ENCODE measurements around the gene ULK1. TPM values are rescaled to one million over a fixed set of nuclear protein-coding genes. Genes with fewer than 3 reads are reported as not detected.

ULK1 gene
- total RNA-seq, 1 donor from 2014 or later: 3.2 TPM

DNA sequence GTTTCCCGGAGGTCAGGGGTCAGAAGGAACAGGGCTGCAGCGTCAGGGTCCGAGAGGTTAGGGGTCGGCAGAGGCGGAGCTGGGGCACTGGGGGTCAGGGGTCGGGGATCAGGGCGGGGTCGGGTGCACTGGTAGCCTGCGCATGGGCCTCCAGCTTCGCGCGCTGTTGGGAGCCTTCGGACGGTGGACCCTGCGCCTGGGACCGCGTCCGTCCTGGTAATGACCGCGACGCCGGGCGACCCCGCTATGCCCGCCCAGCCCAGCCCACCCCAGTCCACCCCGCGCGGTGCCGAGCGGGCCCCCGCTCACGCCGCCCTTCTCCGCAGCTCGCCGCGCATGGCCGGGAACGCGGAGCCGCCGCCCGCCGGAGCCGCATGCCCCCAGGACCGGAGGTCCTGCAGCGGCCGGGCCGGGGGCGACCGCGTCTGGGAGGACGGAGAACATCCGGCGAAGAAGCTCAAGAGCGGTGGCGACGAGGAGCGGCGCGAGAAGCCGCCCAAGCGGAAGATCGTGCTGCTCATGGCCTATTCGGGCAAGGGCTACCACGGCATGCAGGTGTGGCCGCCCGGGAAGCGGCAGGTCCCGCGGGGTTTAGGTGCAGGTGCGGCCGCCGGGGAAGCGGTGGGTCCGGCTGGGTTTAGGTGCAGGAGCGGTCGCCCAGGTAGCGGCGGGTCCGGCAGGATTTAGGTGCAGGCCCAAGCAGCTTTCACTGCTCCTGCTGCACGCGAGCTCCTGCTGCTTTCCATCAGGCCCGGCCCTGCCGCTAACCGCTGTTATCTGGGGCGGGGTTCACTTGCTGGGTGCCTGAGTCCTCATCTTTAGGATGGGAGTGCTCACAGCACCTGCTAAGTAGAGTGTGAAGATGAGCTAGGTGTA lies 35.4 kb downstream of the ULK1 start:
- FAIRE-seq (peak; percentile 58), DNase-seq (ENCODE audit: low read depth) (peak; percentile 4)
- peak overlapping the region; percentile 98 for H3K4me3 ChIP-seq (ENCODE audit: low read depth, low read length)
- TF ChIP-seq, protein P1, sequence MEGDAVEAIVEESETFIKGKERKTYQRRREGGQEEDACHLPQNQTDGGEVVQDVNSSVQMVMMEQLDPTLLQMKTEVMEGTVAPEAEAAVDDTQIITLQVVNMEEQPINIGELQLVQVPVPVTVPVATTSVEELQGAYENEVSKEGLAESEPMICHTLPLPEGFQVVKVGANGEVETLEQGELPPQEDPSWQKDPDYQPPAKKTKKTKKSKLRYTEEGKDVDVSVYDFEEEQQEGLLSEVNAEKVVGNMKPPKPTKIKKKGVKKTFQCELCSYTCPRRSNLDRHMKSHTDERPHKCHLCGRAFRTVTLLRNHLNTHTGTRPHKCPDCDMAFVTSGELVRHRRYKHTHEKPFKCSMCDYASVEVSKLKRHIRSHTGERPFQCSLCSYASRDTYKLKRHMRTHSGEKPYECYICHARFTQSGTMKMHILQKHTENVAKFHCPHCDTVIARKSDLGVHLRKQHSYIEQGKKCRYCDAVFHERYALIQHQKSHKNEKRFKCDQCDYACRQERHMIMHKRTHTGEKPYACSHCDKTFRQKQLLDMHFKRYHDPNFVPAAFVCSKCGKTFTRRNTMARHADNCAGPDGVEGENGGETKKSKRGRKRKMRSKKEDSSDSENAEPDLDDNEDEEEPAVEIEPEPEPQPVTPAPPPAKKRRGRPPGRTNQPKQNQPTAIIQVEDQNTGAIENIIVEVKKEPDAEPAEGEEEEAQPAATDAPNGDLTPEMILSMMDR (IDR thresholded peaks at IDR 0.05; ENCODE audit: insufficient read depth, low read length, severe bottlenecking): no peak
- peaks cover 24% of the 10 kb centered on the region for H3K36me3 ChIP-seq (ENCODE audit: control insufficient read depth, insufficient read depth, low read length)
- no peaks in the 10 kb centered on the region for H3K27me3 ChIP-seq (ENCODE audit: control insufficient read depth, insufficient read depth, low read length)

- Histone ChIP-seq H3K4me3 (ENCODE audit: low read depth, low read length) (peak overlapping the region; percentile 98), H3K36me3 (ENCODE audit: control insufficient read depth, insufficient read depth, low read length) (peaks cover 24% of the 10 kb centered on the region)
- no peak for FAIRE-seq
Measured at GRCh38 chr12:131930510-131930909, 36.1 kb downstream of the ULK1 start.

GRCh38 chr12:131933387-131933786 lies 39.0 kb downstream of the ULK1 start:
- FAIRE-seq: no peak
- no peaks in the 10 kb centered on the region for H3K27me3 ChIP-seq (ENCODE audit: control insufficient read depth, insufficient read depth, low read length)
- TF ChIP-seq, protein P1 (IDR thresholded peaks at IDR 0.05; ENCODE audit: insufficient read depth, low read length, severe bottlenecking): no peak
- DNase-seq (ENCODE audit: low read depth): no peak
- peaks cover 24% of the 10 kb centered on the region for H3K36me3 ChIP-seq (ENCODE audit: control insufficient read depth, insufficient read depth, low read length)
- no peak overlapping the region for H3K4me3 ChIP-seq (ENCODE audit: low read depth, low read length)

More at GRCh38 chr12:131930510-131930909, 36.1 kb downstream of the ULK1 start:
- DNase-seq (ENCODE audit: low read depth): no peak
- TF ChIP-seq, protein P1 (IDR thresholded peaks at IDR 0.05; ENCODE audit: insufficient read depth, low read length, severe bottlenecking): no peak
- H3K27me3 ChIP-seq (ENCODE audit: control insufficient read depth, insufficient read depth, low read length): no peaks in the 10 kb centered on the region

DNA sequence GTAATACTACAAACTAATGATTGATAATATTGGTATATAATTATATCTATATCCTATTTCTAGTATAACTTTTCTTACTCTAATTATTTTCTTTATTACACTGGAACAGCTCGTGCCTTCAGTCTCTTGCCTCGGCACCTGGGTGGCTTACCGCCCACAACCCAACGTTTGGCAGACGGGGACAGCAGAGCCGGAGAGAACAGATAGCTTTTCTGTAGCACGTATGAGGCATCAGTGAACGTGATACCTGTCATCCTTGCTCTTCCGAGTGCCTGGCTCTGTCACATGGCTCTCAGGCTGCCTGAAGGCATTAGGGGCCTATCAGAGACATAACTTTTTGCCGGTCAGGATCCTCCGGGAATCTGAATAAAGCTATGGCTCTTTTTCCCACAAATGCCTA lies 40.1 kb downstream of the ULK1 start:
- FAIRE-seq (no peak), DNase-seq (ENCODE audit: low read depth) (no peak)
- TF ChIP-seq, protein P1 (IDR thresholded peaks at IDR 0.05; ENCODE audit: insufficient read depth, low read length, severe bottlenecking): no peak
- no peak overlapping the region for H3K4me3 ChIP-seq (ENCODE audit: low read depth, low read length)
- no peaks in the 10 kb centered on the region for H3K27me3 ChIP-seq (ENCODE audit: control insufficient read depth, insufficient read depth, low read length)
- H3K36me3 ChIP-seq (ENCODE audit: control insufficient read depth, insufficient read depth, low read length): peaks cover 29% of the 10 kb centered on the region

GRCh38 chr12:131938082-131938481 lies 43.7 kb downstream of the ULK1 start:
- TF ChIP-seq, protein P1 (IDR thresholded peaks at IDR 0.05; ENCODE audit: insufficient read depth, low read length, severe bottlenecking): no peak
- no peaks in the 10 kb centered on the region for H3K27me3 ChIP-seq (ENCODE audit: control insufficient read depth, insufficient read depth, low read length)
- H3K36me3 ChIP-seq (ENCODE audit: control insufficient read depth, insufficient read depth, low read length): peaks cover 28% of the 10 kb centered on the region
- DNase-seq (ENCODE audit: low read depth) (no peak), FAIRE-seq (no peak)
- H3K4me3 ChIP-seq (ENCODE audit: low read depth, low read length): no peak overlapping the region
